Bronchial epithelial cell (primary cell): Measurements from ENCODE around the gene CACNA1G. TPM values are rescaled to one million over a fixed set of nuclear protein-coding genes. Genes with fewer than 3 reads are reported as not detected.

Source experiments
- DNase-seq: peaks from one replicate; pipeline ENCODE4 v3.0.0-alpha.2; 2010; ENCODE audit warnings: low read depth
- FAIRE-seq: peaks from 2 replicates; lab custom pipeline; 2011; peaks lifted over from hg19 to GRCh38; lab: Jason Lieb, UNC
- H3K27me3 ChIP-seq: 2 replicates; pipeline ENCODE4 v1.5.1; 2011; ENCODE audit warnings: low read length; ENCODE audit not compliant: control insufficient read depth, insufficient read depth
- H3K36me3 ChIP-seq: 2 replicates; pipeline ENCODE4 v1.5.1; 2011; ENCODE audit warnings: low read length; ENCODE audit not compliant: control insufficient read depth, insufficient read depth
- H3K4me3 ChIP-seq: 2 replicates; pipeline ENCODE4 v1.5.1; 2011; ENCODE audit warnings: mild to moderate bottlenecking, low read depth, low read length, control low read depth
- total RNA-seq: library from RNA; depleted of rRNA; stranded (reverse); fragments of >200 nt; gene quantifications from 2 replicates; pipeline ENCODE4 v1.2.1, GENCODE V29; 2014
- TF ChIP-seq, protein P1 (sequence below): IDR thresholded peaks from 2 replicates; pipeline ENCODE4 v1.5.1; 2011; ENCODE audit warnings: mild to moderate bottlenecking, moderate library complexity, low read length, control low read depth, inconsistent platforms; ENCODE audit not compliant: insufficient read depth, severe bottlenecking

Gene CACNA1G
- total RNA-seq, 1 donor from 2014 or later, result not detected

DNA sequence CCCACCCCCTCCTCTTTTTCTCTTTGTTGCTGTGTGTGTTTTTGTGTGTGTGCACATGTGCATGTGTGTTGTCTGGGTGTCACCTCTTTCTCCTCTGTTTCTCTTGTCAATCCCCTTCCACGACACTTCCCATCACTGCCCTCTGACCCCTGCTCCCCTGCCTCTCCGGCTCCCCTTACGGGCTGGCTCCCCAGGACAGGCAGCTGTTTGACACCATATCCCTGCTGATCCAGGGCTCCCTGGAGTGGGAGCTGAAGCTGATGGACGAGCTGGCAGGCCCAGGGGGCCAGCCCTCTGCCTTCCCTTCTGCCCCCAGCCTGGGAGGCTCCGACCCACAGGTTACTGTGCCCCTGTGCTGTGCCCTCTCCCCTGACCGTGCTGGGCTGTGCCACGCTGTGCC, 59.0 kb downstream of the CACNA1G start:
- no peak for FAIRE-seq
- no peak overlapping the region for H3K4me3 ChIP-seq

DNA sequence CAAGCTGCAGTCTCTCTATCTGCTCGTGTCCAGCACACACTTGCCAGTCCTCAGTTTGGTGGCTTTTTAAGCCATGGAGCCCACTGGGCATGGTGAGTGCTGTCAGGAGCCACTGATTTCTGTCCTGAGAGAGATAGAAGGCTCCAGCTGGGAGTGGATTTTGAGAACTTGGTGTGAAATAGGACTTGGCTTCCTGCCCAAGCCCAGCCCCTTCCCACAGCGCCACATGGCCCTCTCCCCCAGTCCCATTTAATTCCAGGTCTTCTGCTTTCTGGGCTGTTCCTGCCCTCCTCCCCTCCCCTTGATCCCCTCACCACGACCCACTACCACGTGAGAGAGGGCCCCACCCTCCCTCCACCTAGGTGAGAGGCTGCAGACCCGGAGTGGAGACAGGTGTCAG, 59.7 kb downstream of the CACNA1G start:
- H3K36me3 ChIP-seq, result no peaks in the 10 kb centered on the region
- no peak overlapping the region for H3K4me3 ChIP-seq
- no peak for DNase-seq
- no peak for FAIRE-seq
- H3K27me3 ChIP-seq, result peaks cover 5% of the 10 kb centered on the region
- TF ChIP-seq, protein P1, sequence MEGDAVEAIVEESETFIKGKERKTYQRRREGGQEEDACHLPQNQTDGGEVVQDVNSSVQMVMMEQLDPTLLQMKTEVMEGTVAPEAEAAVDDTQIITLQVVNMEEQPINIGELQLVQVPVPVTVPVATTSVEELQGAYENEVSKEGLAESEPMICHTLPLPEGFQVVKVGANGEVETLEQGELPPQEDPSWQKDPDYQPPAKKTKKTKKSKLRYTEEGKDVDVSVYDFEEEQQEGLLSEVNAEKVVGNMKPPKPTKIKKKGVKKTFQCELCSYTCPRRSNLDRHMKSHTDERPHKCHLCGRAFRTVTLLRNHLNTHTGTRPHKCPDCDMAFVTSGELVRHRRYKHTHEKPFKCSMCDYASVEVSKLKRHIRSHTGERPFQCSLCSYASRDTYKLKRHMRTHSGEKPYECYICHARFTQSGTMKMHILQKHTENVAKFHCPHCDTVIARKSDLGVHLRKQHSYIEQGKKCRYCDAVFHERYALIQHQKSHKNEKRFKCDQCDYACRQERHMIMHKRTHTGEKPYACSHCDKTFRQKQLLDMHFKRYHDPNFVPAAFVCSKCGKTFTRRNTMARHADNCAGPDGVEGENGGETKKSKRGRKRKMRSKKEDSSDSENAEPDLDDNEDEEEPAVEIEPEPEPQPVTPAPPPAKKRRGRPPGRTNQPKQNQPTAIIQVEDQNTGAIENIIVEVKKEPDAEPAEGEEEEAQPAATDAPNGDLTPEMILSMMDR, result no peak

More for the DNA sequence above, 59.0 kb downstream of the CACNA1G start:
- Histone ChIP-seq H3K36me3 (no peaks in the 10 kb centered on the region), H3K27me3 (peaks cover 5% of the 10 kb centered on the region)
- TF ChIP-seq, protein P1, result no peak
- DNase-seq, result no peak

DNA sequence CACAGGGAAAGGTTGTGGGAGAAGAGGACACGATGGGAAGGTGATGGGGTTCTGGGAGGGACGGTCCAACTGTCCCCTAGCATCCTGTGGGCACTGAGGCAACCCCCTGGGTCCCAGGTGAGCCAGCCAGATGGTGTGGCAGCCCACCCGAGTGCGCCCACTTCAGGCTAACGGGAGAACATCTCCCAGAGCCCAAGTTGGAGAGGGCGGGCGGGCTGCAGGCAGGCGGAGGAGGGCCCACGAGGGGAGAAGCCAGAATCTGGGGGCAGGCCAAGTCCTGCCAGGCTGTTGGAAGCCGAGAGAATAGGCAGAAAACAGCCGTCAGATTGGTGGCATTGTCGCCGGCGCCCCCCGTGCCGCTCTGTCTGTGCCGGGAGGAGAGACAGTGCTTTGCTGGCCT, 60.3 kb downstream of the CACNA1G start:
- DNase-seq (no peak), FAIRE-seq (no peak)
- Histone ChIP-seq H3K36me3 (no peaks in the 10 kb centered on the region), H3K4me3 (no peak overlapping the region), H3K27me3 (peaks cover 5% of the 10 kb centered on the region)
- TF ChIP-seq, protein P1, result no peak

DNA sequence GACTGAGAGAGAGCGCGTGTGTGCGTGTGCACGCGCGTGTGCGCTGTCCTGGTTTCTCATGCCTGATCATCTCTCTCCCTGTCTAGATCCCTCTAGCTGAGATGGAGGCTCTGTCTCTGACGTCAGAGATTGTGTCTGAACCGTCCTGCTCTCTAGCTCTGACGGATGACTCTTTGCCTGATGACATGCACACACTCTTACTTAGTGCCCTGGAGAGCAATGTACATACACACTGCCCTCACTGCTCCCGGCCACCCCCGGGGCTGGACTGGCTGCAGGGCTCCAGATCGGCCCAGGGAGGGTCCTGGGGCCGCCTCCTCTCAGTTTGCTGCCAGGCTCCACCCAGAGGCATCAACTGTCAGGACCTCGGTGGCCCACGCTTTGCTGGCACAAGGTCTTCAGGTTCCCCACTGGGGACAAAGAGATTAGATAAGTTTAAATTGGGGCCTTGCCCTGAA, 61.1 kb downstream of the CACNA1G start:
- peak; percentile 12 for DNase-seq
- TF ChIP-seq, protein P1, result no peak
- H3K27me3 ChIP-seq, result peaks cover 5% of the 10 kb centered on the region
- peak; percentile 43 for FAIRE-seq
- no peaks in the 10 kb centered on the region for H3K36me3 ChIP-seq
- H3K4me3 ChIP-seq, result no peak overlapping the region

DNA sequence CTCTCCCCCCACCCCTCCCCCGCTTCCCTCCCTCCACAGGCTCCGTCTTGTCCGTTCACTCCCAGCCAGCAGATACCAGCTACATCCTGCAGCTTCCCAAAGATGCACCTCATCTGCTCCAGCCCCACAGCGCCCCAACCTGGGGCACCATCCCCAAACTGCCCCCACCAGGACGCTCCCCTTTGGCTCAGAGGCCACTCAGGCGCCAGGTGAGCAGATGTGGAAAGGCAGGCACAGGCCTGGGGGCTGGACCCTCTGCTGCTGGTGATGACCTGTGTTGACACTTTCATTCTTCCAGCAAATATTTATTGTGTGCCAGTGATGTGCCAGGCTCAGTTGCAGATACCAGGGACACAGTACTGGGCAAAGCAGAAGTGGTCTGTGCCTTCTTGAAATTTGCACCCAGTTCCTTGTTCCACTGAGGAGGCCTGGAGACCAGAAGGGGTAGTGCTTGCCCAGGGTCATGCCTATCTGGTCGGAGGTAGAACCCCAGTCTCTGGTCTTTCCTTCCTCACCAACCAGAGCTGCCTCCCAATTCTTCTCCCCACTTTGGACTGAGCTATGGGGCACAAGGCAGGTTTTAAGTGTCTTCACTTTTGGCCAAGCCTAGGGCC, 63.9 kb downstream of the CACNA1G start:
- H3K36me3 ChIP-seq, result no peaks in the 10 kb centered on the region
- H3K4me3 ChIP-seq, result no peak overlapping the region
- TF ChIP-seq, protein P1, result no peak
- FAIRE-seq (no peak), DNase-seq (no peak)
- peaks cover 9% of the 10 kb centered on the region for H3K27me3 ChIP-seq
